Measurements from ENCODE around the gene XAF1. TPM values are rescaled to one million over a fixed set of nuclear protein-coding genes. Genes with fewer than 3 reads are reported as not detected.

XAF1 gene
- total and polyA plus RNA-seq, 10 of the 15 experiments (the other 5 are each of a cell fraction or from before 2014, with no cell fraction given), result 16.3 to 59.1 (median 44.6) TPM

- CTCF ChIA-PET, result interaction anchor here (1.8 kb wide), 1 partner anchor 31 kb away, joined by 4 read pairs; no protein-coding TSS in a partner anchor
- H3K9ac ChIP-seq (ENCODE audit: control insufficient read depth, insufficient read depth, low read length), result no peak overlapping the region
- TF ChIP-seq MLLT1 (IDR thresholded peaks at IDR 0.05) (no peak), ZSCAN29 (IDR thresholded peaks at IDR 0.05) (no peak), SREBF2 (IDR thresholded peaks at IDR 0.05; ENCODE audit: low read length) (no peak), RAD51 (IDR thresholded peaks at IDR 0.05) (no peak), EGR1 (IDR thresholded peaks at IDR 0.05; ENCODE audit: borderline replicate concordance in 1 of 2, low read depth in 2 of 2, low read length in 2 of 2) (no peak), SIX5 (IDR thresholded peaks at IDR 0.05; ENCODE audit: low read depth, low read length, severe bottlenecking) (no peak)
- 59% methylated on average over 9 of the region's 9 CpGs for WGBS (ENCODE audit: insufficient coverage, insufficient replicate concordance, low lambda C conversion rate, missing lambda C conversion rate)
- SMC1A ChIA-PET (ENCODE audit: uncharacterized antibody, unreplicated experiment), result no interaction called here
- ATAC-seq (no peak), FAIRE-seq (no peak), DNase-seq (ENCODE audit: low read depth, low spot score) (no peak)
- no peaks in the 10 kb centered on the region for H3K79me2 ChIP-seq (ENCODE audit: control insufficient read depth, insufficient read depth, low read length)
- RAD21 ChIA-PET (ENCODE audit: unreplicated experiment), result no interaction called here
- no peaks in the 10 kb centered on the region; a peak in 1 of 4 replicates for H3K27me3 ChIP-seq (replicated peaks in 1 of 2; ENCODE audit: control insufficient read depth in 2 of 2, insufficient read depth in 2 of 2, low read length in 1 of 2)
- no peak overlapping the region for H3K4me3 ChIP-seq
- no peaks in the 10 kb centered on the region for H3K4me1 ChIP-seq (ENCODE audit: control insufficient read depth, insufficient read depth, low read length)
- no TSS peak for BruUV-seq (replicated peaks)
- POLR2A ChIA-PET, result no interaction called here
- in situ Hi-C loops (cut with MboI), result no loop called here
- H3K36me3 ChIP-seq (ENCODE audit: control insufficient read depth in 2 of 2, insufficient read depth in 2 of 2, low read length in 1 of 2), result no peaks in the 10 kb centered on the region
- intact Hi-C loops (cut with micrococcal nuclease; ENCODE audit: unreplicated experiment), result no loop called here
- no peak overlapping the region for H2AFZ ChIP-seq (ENCODE audit: control insufficient read depth, low read depth, low read length)
- no peaks in the 10 kb centered on the region; the same call in 2 of the 3 replicates for H3K9me3 ChIP-seq (replicated peaks; ENCODE audit: control insufficient read depth, insufficient read depth, low read length)
- no peaks in the 10 kb centered on the region for H4K20me1 ChIP-seq (ENCODE audit: control insufficient read depth, insufficient read depth)
- H3K27ac ChIP-seq (ENCODE audit: control insufficient read depth, insufficient read depth), result no peak overlapping the region
- H3K4me2 ChIP-seq (ENCODE audit: control insufficient read depth, insufficient read depth), result no peak overlapping the region
Observed at GRCh38 chr17:6812295-6812694, 56.4 kb downstream of the XAF1 start.

GRCh38 chr17:6815775-6816174 lies 59.9 kb downstream of the XAF1 start:
- SMC1A ChIA-PET (ENCODE audit: uncharacterized antibody, unreplicated experiment), result no interaction called here
- ATAC-seq, result no peak

More at GRCh38 chr17:6815775-6816174, 59.9 kb downstream of the XAF1 start:
- Histone ChIP-seq H3K4me2 (ENCODE audit: control insufficient read depth, insufficient read depth) (no peak overlapping the region), H3K4me1 (ENCODE audit: control insufficient read depth, insufficient read depth, low read length) (no peaks in the 10 kb centered on the region), H2AFZ (ENCODE audit: control insufficient read depth, low read depth, low read length) (no peak overlapping the region), H3K27ac (ENCODE audit: control insufficient read depth, insufficient read depth) (no peak overlapping the region), H3K79me2 (ENCODE audit: control insufficient read depth, insufficient read depth, low read length) (no peaks in the 10 kb centered on the region), H4K20me1 (ENCODE audit: control insufficient read depth, insufficient read depth) (no peaks in the 10 kb centered on the region), H3K9me3 (replicated peaks; ENCODE audit: control insufficient read depth, insufficient read depth, low read length) (no peaks in the 10 kb centered on the region; the same call in 2 of the 3 replicates), H3K4me3 (no peak overlapping the region), H3K27me3 (replicated peaks in 1 of 2; ENCODE audit: control insufficient read depth in 2 of 2, insufficient read depth in 2 of 2, low read length in 1 of 2) (no peaks in the 10 kb centered on the region; a peak in 1 of 4 replicates), H3K36me3 (ENCODE audit: control insufficient read depth in 2 of 2, insufficient read depth in 2 of 2, low read length in 1 of 2) (no peaks in the 10 kb centered on the region), H3K9ac (ENCODE audit: control insufficient read depth, insufficient read depth, low read length) (no peak overlapping the region)
- DNase-seq (ENCODE audit: low read depth, low spot score) (no peak), FAIRE-seq (no peak)
- POLR2A ChIA-PET, result no interaction called here
- 71% methylated on average over 10 of the region's 10 CpGs for WGBS (ENCODE audit: insufficient coverage, insufficient replicate concordance, low lambda C conversion rate, missing lambda C conversion rate)
- no TSS peak for BruUV-seq (replicated peaks)
- RAD21 ChIA-PET (ENCODE audit: unreplicated experiment), result no interaction called here
- intact Hi-C loops (cut with micrococcal nuclease; ENCODE audit: unreplicated experiment), result no loop called here
- CTCF ChIA-PET, result no interaction called here
- TF ChIP-seq TAF1 (IDR thresholded peaks at IDR 0.05; ENCODE audit: borderline replicate concordance, low read depth, low read length) (no peak), NFYB (IDR thresholded peaks at IDR 0.05; ENCODE audit: insufficient read depth, low read depth, low read length) (no peak), BCL3 (IDR thresholded peaks at IDR 0.05; ENCODE audit: borderline replicate concordance, insufficient read depth, low read depth, low read length, poor library complexity, severe bottlenecking) (peak; percentile 86)
- in situ Hi-C loops (cut with MboI), result no loop called here
